ENCODE data around the gene SLC49A3.
"Not testable (repeated sequence)": the region's sequence is repeated elsewhere in the genome, so short reads cannot be mapped to it uniquely, and the experiment has no call there.

DNA sequence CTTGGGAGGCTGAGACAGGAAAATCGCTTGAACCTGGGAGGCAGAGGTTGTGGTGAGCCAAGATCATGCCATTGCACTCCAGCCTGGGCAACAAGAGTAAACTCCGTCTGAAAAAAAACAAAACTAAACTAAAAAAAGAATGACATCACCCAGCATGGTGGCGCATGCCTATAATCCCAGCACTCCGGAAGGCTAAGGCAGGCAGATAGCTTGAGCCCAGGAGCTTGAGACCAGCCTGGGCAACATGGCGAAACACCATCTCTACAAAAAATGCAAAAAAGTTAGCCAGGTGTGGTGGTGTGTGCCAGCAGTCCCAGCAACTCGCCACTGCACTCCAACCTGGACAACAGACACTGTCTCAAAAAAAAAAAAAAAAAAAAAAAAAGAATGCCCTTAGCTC is 46.6 kb downstream of the SLC49A3 start:
- TF ChIP-seq, protein P1, sequence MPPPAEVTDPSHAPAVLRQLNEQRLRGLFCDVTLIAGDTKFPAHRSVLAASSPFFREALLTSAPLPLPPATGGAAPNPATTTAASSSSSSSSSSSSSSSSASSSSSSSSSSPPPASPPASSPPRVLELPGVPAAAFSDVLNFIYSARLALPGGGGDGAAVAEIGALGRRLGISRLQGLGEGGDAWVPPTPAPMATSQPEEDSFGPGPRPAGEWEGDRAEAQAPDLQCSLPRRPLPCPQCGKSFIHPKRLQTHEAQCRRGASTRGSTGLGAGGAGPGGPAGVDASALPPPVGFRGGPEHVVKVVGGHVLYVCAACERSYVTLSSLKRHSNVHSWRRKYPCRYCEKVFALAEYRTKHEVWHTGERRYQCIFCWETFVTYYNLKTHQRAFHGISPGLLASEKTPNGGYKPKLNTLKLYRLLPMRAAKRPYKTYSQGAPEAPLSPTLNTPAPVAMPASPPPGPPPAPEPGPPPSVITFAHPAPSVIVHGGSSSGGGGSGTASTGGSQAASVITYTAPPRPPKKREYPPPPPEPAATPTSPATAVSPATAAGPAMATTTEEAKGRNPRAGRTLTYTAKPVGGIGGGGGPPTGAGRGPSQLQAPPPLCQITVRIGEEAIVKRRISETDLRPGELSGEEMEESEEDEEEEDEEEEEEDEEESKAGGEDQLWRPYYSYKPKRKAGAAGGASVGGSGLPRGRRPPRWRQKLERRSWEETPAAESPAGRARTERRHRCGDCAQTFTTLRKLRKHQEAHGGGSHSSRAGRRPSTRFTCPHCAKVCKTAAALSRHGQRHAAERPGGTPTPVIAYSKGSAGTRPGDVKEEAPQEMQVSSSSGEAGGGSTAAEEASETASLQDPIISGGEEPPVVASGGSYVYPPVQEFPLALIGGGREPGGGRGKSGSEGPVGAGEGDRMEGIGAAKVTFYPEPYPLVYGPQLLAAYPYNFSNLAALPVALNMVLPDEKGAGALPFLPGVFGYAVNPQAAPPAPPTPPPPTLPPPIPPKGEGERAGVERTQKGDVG (CRISPR knock-in tag; IDR thresholded peaks at IDR 0.05) = not testable (repeated sequence)
- TF ChIP-seq, protein P2, sequence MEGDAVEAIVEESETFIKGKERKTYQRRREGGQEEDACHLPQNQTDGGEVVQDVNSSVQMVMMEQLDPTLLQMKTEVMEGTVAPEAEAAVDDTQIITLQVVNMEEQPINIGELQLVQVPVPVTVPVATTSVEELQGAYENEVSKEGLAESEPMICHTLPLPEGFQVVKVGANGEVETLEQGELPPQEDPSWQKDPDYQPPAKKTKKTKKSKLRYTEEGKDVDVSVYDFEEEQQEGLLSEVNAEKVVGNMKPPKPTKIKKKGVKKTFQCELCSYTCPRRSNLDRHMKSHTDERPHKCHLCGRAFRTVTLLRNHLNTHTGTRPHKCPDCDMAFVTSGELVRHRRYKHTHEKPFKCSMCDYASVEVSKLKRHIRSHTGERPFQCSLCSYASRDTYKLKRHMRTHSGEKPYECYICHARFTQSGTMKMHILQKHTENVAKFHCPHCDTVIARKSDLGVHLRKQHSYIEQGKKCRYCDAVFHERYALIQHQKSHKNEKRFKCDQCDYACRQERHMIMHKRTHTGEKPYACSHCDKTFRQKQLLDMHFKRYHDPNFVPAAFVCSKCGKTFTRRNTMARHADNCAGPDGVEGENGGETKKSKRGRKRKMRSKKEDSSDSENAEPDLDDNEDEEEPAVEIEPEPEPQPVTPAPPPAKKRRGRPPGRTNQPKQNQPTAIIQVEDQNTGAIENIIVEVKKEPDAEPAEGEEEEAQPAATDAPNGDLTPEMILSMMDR (IDR thresholded peaks at IDR 0.05 in 2 of 3, conservative IDR thresholded peaks at IDR 0.05 in 1 of 3; ENCODE audit: control insufficient read depth in 2 of 3, extremely low read depth in 1 of 3, insufficient read depth in 1 of 3, low read depth in 3 of 3, low read length in 3 of 3) = not testable (repeated sequence)
- not testable (repeated sequence) for TF ChIP-seq TCF12 (IDR thresholded peaks at IDR 0.05; ENCODE audit: low read depth, low read length); NFXL1 (IDR thresholded peaks at IDR 0.05; ENCODE audit: borderline replicate concordance); POLR2AphosphoS2 (IDR thresholded peaks at IDR 0.05; ENCODE audit: low read depth, low read length); TCF7 (IDR thresholded peaks at IDR 0.05; ENCODE audit: borderline replicate concordance); POLR2A (IDR thresholded peaks at IDR 0.05; ENCODE audit: low read depth, low read length); SUZ12 (IDR thresholded peaks at IDR 0.05; ENCODE audit: unreplicated experiment)
- TF ChIP-seq, protein P3, sequence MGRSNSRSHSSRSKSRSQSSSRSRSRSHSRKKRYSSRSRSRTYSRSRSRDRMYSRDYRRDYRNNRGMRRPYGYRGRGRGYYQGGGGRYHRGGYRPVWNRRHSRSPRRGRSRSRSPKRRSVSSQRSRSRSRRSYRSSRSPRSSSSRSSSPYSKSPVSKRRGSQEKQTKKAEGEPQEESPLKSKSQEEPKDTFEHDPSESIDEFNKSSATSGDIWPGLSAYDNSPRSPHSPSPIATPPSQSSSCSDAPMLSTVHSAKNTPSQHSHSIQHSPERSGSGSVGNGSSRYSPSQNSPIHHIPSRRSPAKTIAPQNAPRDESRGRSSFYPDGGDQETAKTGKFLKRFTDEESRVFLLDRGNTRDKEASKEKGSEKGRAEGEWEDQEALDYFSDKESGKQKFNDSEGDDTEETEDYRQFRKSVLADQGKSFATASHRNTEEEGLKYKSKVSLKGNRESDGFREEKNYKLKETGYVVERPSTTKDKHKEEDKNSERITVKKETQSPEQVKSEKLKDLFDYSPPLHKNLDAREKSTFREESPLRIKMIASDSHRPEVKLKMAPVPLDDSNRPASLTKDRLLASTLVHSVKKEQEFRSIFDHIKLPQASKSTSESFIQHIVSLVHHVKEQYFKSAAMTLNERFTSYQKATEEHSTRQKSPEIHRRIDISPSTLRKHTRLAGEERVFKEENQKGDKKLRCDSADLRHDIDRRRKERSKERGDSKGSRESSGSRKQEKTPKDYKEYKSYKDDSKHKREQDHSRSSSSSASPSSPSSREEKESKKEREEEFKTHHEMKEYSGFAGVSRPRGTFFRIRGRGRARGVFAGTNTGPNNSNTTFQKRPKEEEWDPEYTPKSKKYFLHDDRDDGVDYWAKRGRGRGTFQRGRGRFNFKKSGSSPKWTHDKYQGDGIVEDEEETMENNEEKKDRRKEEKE (IDR thresholded peaks at IDR 0.05) = not testable (repeated sequence)
- TF ChIP-seq, protein P4, sequence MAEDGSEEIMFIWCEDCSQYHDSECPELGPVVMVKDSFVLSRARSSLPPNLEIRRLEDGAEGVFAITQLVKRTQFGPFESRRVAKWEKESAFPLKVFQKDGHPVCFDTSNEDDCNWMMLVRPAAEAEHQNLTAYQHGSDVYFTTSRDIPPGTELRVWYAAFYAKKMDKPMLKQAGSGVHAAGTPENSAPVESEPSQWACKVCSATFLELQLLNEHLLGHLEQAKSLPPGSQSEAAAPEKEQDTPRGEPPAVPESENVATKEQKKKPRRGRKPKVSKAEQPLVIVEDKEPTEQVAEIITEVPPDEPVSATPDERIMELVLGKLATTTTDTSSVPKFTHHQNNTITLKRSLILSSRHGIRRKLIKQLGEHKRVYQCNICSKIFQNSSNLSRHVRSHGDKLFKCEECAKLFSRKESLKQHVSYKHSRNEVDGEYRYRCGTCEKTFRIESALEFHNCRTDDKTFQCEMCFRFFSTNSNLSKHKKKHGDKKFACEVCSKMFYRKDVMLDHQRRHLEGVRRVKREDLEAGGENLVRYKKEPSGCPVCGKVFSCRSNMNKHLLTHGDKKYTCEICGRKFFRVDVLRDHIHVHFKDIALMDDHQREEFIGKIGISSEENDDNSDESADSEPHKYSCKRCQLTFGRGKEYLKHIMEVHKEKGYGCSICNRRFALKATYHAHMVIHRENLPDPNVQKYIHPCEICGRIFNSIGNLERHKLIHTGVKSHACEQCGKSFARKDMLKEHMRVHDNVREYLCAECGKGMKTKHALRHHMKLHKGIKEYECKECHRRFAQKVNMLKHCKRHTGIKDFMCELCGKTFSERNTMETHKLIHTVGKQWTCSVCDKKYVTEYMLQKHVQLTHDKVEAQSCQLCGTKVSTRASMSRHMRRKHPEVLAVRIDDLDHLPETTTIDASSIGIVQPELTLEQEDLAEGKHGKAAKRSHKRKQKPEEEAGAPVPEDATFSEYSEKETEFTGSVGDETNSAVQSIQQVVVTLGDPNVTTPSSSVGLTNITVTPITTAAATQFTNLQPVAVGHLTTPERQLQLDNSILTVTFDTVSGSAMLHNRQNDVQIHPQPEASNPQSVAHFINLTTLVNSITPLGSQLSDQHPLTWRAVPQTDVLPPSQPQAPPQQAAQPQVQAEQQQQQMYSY (CRISPR knock-in tag; IDR thresholded peaks at IDR 0.05) = not testable (repeated sequence)

Data from GM12878 (cell line).